ENCODE measurements around the gene LIPC. TPM values are rescaled to one million over a fixed set of nuclear protein-coding genes. Genes with fewer than 3 reads are reported as not detected.

The LIPC gene
- total RNA-seq, 6 experiments from 2014 or later: 31.1 to 213 (median 86.1) TPM

- intact Hi-C loops (cut with DNase I): no loop called here
- DNase-seq: peak in 2 of 3 donors; percentile 66 to 85
- peak overlapping the region; percentile 48 to 84 (median 73) for H3K27ac ChIP-seq
- TF ChIP-seq POLR2A (IDR thresholded peaks at IDR 0.05) (peak; percentile 9), CTCF (IDR thresholded peaks at IDR 0.05) (no peak)
- no peaks in the 10 kb centered on the region for H3K27me3 ChIP-seq
- no peaks in the 10 kb centered on the region for H3K36me3 ChIP-seq
- peak; percentile 68 to 83 (median 79) for ATAC-seq
- no peak overlapping the region for H3K4me3 ChIP-seq
- no peaks in the 10 kb centered on the region for H3K9me3 ChIP-seq
- peaks cover 0 to 64% (median 28%) of the 10 kb centered on the region in 4 donors for H3K4me1 ChIP-seq
- WGBS (ENCODE audit: insufficient coverage, low coverage, low lambda C conversion rate, missing lambda C conversion rate): 20% methylated on average over 4 of the region's 7 CpGs
Measured at GRCh38 chr15:58475573-58476524, 44.1 kb downstream of the LIPC start.

- 10% methylated on average over 5 of the region's 10 CpGs for WGBS (ENCODE audit: insufficient coverage, low coverage, low lambda C conversion rate, missing lambda C conversion rate)
- H3K4me1 ChIP-seq: peaks cover 0 to 64% (median 28%) of the 10 kb centered on the region in 4 donors
- DNase-seq (no peak), ATAC-seq (peak; percentile 41 to 68 (median 63))
- H3K27me3 ChIP-seq: no peaks in the 10 kb centered on the region
- TF ChIP-seq POLR2A (IDR thresholded peaks at IDR 0.05) (peak; percentile 3), CTCF (IDR thresholded peaks at IDR 0.05) (no peak)
- intact Hi-C loops (cut with DNase I): no loop called here
- H3K36me3 ChIP-seq: no peaks in the 10 kb centered on the region
- peak overlapping the region; percentile 48 to 84 (median 73) for H3K27ac ChIP-seq
- no peaks in the 10 kb centered on the region for H3K9me3 ChIP-seq
- no peak overlapping the region for H3K4me3 ChIP-seq
Measured at GRCh38 chr15:58476525-58477162, 44.9 kb downstream of the LIPC start.

GRCh38 chr15:58477170-58477569 is 45.4 kb downstream of the LIPC start:
- Histone ChIP-seq H3K27ac (peak overlapping the region; percentile 48 to 84 (median 73)), H3K4me1 (peaks cover 0 to 59% (median 28%) of the 10 kb centered on the region in 4 donors), H3K36me3 (no peaks in the 10 kb centered on the region), H3K27me3 (no peaks in the 10 kb centered on the region), H3K9me3 (no peaks in the 10 kb centered on the region), H3K4me3 (no peak overlapping the region)
- TF ChIP-seq CTCF (IDR thresholded peaks at IDR 0.05): no peak
- TF ChIP-seq POLR2A (IDR thresholded peaks at IDR 0.05): no peak
- WGBS (ENCODE audit: insufficient coverage, low coverage, low lambda C conversion rate, missing lambda C conversion rate): 20% methylated on average over 4 of the region's 4 CpGs
- DNase-seq: no peak
- ATAC-seq: peak in 3 of 4 donors; percentile 3 to 11 (median 4)
- intact Hi-C loops (cut with DNase I): no loop called here

- Histone ChIP-seq H3K27me3 (no peaks in the 10 kb centered on the region), H3K4me3 (no peak overlapping the region), H3K4me1 (peaks cover 0 to 55% (median 26%) of the 10 kb centered on the region in 4 donors), H3K27ac (peak overlapping the region in 2 of 3 donors; percentile 73 to 84), H3K36me3 (no peaks in the 10 kb centered on the region), H3K9me3 (no peaks in the 10 kb centered on the region)
- intact Hi-C loops (cut with DNase I): no loop called here
- TF ChIP-seq POLR2A (IDR thresholded peaks at IDR 0.05): no peak
- no peak for TF ChIP-seq CTCF (IDR thresholded peaks at IDR 0.05)
- DNase-seq (no peak), ATAC-seq (no peak)
- WGBS (ENCODE audit: insufficient coverage, low coverage, low lambda C conversion rate, missing lambda C conversion rate): 94% methylated on average over 2 of the region's 3 CpGs
Measured at GRCh38 chr15:58478035-58478434, 46.2 kb downstream of the LIPC start.
